SK-N-SH treated with all-trans-retinoic acid at 6 μM for 48 hours (cell line): Measurements from ENCODE around the gene TP53INP2.

Experiments
- ATAC-seq: fragments of 200-7000 bp; cut with Tn5 transposase; 3 replicates; pipeline ENCODE4 v1.9.1; 2020; ENCODE audit warnings: mild to moderate bottlenecking, moderate library complexity
- ARNTL ChIP-seq: fragments of 450-650 bp; formaldehyde crosslinking; IDR thresholded peaks from 2 replicates; pipeline ENCODE4 v1.5.0; 2020; ENCODE audit warnings: low read depth, mild to moderate bottlenecking, moderate library complexity, borderline replicate concordance
- BACH2 ChIP-seq: fragments of 250-450 bp; sonication (Bioruptor Pico); IDR thresholded peaks from 2 replicates; pipeline ENCODE4 v1.9.0; 2021; ENCODE audit warnings: mild to moderate bottlenecking, borderline replicate concordance
- ESRRG ChIP-seq: fragments of 250-450 bp; sonication (Bioruptor Pico); IDR thresholded peaks from 2 replicates; pipeline ENCODE4 v1.6.1; 2021; ENCODE audit warnings: mild to moderate bottlenecking
- GLIS3 ChIP-seq: fragments of 250-450 bp; sonication (Bioruptor Pico); IDR thresholded peaks from 2 replicates; pipeline ENCODE4 v1.5.0; 2020; ENCODE audit warnings: mild to moderate bottlenecking, moderate library complexity
- OSR1 ChIP-seq: fragments of 250-450 bp; sonication (Bioruptor Pico); IDR thresholded peaks from 2 replicates; pipeline ENCODE4 v1.8.0; 2022; ENCODE audit warnings: moderate library complexity, mild to moderate bottlenecking, inconsistent platforms
- PPARA ChIP-seq: fragments of 250-450 bp; sonication (Bioruptor Pico); IDR thresholded peaks from 2 replicates; pipeline ENCODE4 v1.5.0; 2020; ENCODE audit warnings: mild to moderate bottlenecking, borderline replicate concordance
- RARB ChIP-seq: fragments of 250-450 bp; sonication (Bioruptor Pico); IDR thresholded peaks from 2 replicates; pipeline ENCODE4 v1.8.0; 2021; ENCODE audit warnings: mild to moderate bottlenecking, moderate library complexity
- SNAI2 ChIP-seq: fragments of 250-450 bp; sonication (Bioruptor Pico); IDR thresholded peaks from 2 replicates; pipeline ENCODE4 v1.5.0; 2020; ENCODE audit warnings: mild to moderate bottlenecking, moderate library complexity
- TCF4 ChIP-seq: fragments of 250-450 bp; sonication (Bioruptor Pico); IDR thresholded peaks from 2 replicates; pipeline ENCODE4 v1.8.0; 2021; ENCODE audit warnings: mild to moderate bottlenecking, moderate library complexity, borderline replicate concordance
- TOX ChIP-seq: fragments of 250-450 bp; sonication (Bioruptor Pico); IDR thresholded peaks from 2 replicates; pipeline ENCODE4 v1.8.0; 2021; ENCODE audit warnings: mild to moderate bottlenecking, moderate library complexity, borderline replicate concordance
- ZC3H10 ChIP-seq: fragments of 250-450 bp; sonication (Bioruptor Pico); IDR thresholded peaks from 2 replicates; pipeline ENCODE4 v1.5.1; 2021; ENCODE audit warnings: mild to moderate bottlenecking, moderate library complexity
- ZFP3 ChIP-seq: fragments of 250-450 bp; sonication (Bioruptor Pico); IDR thresholded peaks from 2 replicates; pipeline ENCODE4 v1.5.0; 2020; ENCODE audit warnings: mild to moderate bottlenecking, moderate library complexity
- ZFP30 ChIP-seq: fragments of 450-650 bp; formaldehyde crosslinking; IDR thresholded peaks from 2 replicates; pipeline ENCODE4 v1.5.0; 2022; ENCODE audit warnings: mild to moderate bottlenecking, moderate library complexity
- ZNF8 ChIP-seq: fragments of 450-650 bp; formaldehyde crosslinking; IDR thresholded peaks from 2 replicates; pipeline ENCODE4 v1.5.0; 2020; ENCODE audit warnings: mild to moderate bottlenecking, moderate library complexity
- TF ChIP-seq, protein P1 (sequence below): fragments of 250-450 bp; sonication (Bioruptor Pico); IDR thresholded peaks from 2 replicates; pipeline ENCODE4 v1.5.1; 2020; ENCODE audit warnings: low read depth, mild to moderate bottlenecking, moderate library complexity
- TF ChIP-seq, protein P2 (sequence below): fragments of 250-450 bp; sonication (Bioruptor Pico); IDR thresholded peaks from 2 replicates; pipeline ENCODE4 v1.5.1; 2021; ENCODE audit warnings: mild to moderate bottlenecking, moderate library complexity
- TF ChIP-seq, protein P3 (sequence below): fragments of 250-450 bp; sonication (Bioruptor Pico); IDR thresholded peaks from 2 replicates; pipeline ENCODE4 v1.8.0; 2021; ENCODE audit warnings: low read depth, mild to moderate bottlenecking, moderate library complexity, borderline replicate concordance
- TF ChIP-seq, protein P4 (sequence below): fragments of 250-450 bp; sonication (Bioruptor Pico); IDR thresholded peaks from 2 replicates; pipeline ENCODE4 v1.8.0; 2020; ENCODE audit warnings: mild to moderate bottlenecking, moderate library complexity, borderline replicate concordance
- TF ChIP-seq, protein P5 (sequence below): fragments of 250-450 bp; sonication (Bioruptor Pico); IDR thresholded peaks from 2 replicates; pipeline ENCODE4 v1.5.0; 2020; ENCODE audit warnings: mild to moderate bottlenecking, moderate library complexity

The TP53INP2 gene

DNA sequence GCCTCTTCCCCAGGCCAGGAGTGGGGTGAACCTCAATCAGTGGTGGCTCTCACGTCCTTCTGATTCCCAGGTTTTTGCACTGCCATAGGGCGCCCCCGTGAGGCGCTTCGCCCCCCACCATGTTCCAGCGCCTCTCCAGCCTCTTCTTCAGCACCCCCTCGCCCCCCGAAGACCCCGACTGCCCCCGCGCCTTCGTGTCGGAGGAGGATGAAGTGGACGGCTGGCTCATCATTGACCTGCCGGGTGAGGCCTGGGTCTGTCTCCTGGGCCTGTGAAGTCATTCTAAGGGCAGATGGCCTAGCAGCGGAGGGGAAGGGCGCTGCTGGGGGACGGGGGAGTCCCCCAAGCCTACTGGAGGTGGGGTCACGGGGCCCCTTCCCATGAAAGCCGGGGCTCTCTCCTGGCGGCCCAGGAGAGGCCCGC is 4.5 kb downstream of the TP53INP2 start:
- TF ChIP-seq ESRRG (CRISPR knock-in tag) (no peak), ZFP30 (no peak), OSR1 (CRISPR knock-in tag) (no peak), ARNTL (CRISPR knock-in tag) (no peak), ZNF8 (CRISPR knock-in tag) (no peak), BACH2 (CRISPR knock-in tag) (no peak), PPARA (CRISPR knock-in tag) (no peak), TOX (CRISPR knock-in tag) (no peak), ZC3H10 (no peak), GLIS3 (no peak), ZFP3 (no peak), RARB (CRISPR knock-in tag) (no peak), SNAI2 (no peak), TCF4 (no peak)
- TF ChIP-seq, protein P1, sequence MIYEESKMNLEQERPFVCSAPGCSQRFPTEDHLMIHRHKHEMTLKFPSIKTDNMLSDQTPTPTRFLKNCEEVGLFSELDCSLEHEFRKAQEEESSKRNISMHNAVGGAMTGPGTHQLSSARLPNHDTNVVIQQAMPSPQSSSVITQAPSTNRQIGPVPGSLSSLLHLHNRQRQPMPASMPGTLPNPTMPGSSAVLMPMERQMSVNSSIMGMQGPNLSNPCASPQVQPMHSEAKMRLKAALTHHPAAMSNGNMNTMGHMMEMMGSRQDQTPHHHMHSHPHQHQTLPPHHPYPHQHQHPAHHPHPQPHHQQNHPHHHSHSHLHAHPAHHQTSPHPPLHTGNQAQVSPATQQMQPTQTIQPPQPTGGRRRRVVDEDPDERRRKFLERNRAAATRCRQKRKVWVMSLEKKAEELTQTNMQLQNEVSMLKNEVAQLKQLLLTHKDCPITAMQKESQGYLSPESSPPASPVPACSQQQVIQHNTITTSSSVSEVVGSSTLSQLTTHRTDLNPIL (CRISPR knock-in tag) = no peak
- TF ChIP-seq, protein P2, sequence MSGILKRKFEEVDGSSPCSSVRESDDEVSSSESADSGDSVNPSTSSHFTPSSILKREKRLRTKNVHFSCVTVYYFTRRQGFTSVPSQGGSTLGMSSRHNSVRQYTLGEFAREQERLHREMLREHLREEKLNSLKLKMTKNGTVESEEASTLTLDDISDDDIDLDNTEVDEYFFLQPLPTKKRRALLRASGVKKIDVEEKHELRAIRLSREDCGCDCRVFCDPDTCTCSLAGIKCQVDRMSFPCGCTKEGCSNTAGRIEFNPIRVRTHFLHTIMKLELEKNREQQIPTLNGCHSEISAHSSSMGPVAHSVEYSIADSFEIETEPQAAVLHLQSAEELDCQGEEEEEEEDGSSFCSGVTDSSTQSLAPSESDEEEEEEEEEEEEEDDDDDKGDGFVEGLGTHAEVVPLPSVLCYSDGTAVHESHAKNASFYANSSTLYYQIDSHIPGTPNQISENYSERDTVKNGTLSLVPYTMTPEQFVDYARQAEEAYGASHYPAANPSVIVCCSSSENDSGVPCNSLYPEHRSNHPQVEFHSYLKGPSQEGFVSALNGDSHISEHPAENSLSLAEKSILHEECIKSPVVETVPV (CRISPR knock-in tag) = no peak
- TF ChIP-seq, protein P3, sequence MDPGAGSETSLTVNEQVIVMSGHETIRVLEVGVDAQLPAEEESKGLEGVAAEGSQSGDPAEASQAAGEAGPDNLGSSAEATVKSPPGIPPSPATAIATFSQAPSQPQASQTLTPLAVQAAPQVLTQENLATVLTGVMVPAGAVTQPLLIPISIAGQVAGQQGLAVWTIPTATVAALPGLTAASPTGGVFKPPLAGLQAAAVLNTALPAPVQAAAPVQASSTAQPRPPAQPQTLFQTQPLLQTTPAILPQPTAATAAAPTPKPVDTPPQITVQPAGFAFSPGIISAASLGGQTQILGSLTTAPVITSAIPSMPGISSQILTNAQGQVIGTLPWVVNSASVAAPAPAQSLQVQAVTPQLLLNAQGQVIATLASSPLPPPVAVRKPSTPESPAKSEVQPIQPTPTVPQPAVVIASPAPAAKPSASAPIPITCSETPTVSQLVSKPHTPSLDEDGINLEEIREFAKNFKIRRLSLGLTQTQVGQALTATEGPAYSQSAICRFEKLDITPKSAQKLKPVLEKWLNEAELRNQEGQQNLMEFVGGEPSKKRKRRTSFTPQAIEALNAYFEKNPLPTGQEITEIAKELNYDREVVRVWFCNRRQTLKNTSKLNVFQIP (CRISPR knock-in tag) = no peak
- TF ChIP-seq, protein P4, sequence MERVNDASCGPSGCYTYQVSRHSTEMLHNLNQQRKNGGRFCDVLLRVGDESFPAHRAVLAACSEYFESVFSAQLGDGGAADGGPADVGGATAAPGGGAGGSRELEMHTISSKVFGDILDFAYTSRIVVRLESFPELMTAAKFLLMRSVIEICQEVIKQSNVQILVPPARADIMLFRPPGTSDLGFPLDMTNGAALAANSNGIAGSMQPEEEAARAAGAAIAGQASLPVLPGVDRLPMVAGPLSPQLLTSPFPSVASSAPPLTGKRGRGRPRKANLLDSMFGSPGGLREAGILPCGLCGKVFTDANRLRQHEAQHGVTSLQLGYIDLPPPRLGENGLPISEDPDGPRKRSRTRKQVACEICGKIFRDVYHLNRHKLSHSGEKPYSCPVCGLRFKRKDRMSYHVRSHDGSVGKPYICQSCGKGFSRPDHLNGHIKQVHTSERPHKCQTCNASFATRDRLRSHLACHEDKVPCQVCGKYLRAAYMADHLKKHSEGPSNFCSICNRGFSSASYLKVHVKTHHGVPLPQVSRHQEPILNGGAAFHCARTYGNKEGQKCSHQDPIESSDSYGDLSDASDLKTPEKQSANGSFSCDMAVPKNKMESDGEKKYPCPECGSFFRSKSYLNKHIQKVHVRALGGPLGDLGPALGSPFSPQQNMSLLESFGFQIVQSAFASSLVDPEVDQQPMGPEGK = no peak
- ATAC-seq = peak; percentile 36

DNA sequence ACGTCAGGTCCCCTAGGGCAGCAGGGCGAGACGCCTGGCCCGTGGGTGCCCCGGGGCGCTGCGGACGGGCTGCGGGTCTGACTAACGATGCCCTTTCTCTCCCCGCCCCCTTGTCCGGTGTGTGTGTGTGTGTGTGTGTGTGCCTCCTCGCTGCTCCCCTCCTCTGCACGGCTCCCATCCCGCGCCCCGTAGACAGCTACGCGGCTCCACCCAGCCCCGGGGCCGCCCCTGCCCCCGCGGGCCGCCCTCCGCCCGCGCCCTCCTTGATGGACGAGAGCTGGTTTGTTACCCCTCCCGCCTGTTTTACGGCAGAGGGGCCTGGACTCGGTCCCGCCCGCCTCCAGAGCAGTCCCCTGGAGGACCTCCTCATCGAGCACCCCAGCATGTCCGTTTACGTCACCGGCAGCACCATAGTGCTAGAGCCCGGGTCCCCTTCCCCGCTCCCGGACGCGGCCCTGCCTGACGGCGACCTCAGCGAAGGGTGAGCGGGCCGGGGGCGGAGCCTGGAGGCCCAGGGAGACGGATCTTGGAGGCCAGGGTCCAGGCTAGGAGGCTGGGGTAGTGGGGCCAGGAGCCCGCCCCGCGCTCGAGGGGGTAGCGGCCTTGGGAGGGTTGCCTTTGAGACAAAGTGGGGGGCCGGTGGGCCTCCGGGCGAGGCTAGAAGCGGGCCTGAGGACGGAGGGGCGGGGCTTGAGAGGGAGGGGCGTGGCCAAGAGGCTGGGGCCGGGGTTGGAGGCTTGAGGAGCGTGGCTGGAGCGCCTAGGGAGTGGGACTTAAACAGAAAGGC is 5.1 kb downstream of the TP53INP2 start:
- peak; percentile 70 for ATAC-seq
- TF ChIP-seq, protein P5, sequence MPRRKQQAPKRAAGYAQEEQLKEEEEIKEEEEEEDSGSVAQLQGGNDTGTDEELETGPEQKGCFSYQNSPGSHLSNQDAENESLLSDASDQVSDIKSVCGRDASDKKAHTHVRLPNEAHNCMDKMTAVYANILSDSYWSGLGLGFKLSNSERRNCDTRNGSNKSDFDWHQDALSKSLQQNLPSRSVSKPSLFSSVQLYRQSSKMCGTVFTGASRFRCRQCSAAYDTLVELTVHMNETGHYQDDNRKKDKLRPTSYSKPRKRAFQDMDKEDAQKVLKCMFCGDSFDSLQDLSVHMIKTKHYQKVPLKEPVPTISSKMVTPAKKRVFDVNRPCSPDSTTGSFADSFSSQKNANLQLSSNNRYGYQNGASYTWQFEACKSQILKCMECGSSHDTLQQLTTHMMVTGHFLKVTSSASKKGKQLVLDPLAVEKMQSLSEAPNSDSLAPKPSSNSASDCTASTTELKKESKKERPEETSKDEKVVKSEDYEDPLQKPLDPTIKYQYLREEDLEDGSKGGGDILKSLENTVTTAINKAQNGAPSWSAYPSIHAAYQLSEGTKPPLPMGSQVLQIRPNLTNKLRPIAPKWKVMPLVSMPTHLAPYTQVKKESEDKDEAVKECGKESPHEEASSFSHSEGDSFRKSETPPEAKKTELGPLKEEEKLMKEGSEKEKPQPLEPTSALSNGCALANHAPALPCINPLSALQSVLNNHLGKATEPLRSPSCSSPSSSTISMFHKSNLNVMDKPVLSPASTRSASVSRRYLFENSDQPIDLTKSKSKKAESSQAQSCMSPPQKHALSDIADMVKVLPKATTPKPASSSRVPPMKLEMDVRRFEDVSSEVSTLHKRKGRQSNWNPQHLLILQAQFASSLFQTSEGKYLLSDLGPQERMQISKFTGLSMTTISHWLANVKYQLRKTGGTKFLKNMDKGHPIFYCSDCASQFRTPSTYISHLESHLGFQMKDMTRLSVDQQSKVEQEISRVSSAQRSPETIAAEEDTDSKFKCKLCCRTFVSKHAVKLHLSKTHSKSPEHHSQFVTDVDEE (CRISPR knock-in tag) = peak; percentile 12; the same call in 1 of the 2 replicates
- TF ChIP-seq GLIS3 = no peak

DNA sequence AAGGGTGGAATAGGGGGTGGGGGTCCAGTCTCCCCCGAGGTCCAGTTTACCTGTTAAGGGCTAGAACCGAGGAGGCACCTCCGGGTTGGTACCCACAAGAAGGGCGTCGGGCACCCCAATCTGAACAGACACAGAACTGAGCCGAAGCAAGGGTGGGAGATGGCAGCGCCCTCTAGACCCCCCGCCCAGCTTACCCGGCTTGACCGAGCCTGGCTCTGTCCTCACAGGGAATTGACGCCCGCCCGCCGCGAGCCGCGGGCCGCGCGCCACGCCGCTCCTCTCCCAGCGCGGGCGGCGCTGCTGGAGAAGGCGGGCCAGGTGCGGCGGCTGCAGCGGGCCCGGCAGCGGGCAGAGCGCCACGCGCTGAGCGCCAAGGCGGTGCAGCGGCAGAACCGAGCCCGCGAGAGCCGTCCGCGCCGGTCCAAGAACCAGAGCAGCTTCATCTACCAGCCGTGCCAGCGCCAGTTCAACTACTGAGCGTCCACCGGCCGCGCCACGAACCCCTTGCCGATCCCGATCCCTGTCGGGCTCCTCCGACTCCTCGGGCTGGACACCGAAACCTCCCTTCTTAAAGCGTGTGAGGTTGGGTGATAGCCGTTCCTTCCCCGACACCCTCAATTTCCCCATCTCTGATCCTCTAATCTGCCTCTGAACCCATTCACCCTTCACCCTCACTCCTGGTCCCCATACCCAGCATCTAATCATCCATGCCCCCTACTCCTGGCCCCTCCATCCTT is 5.9 kb downstream of the TP53INP2 start:
- no peak for TF ChIP-seq RARB (CRISPR knock-in tag)
- TF ChIP-seq TCF4 = no peak
- 0 out of 2 replicates have a peak, but pooled peaks have one; percentile 15 for TF ChIP-seq SNAI2
- TF ChIP-seq, protein P3 (CRISPR knock-in tag) = no peak
- ATAC-seq = peak; percentile 24
